Common myeloid progenitor, CD34-positive (primary cell): ENCODE measurements around the gene PGA5.
"Not testable (repeated sequence)": the region's sequence is repeated elsewhere in the genome, so short reads cannot be mapped to it uniquely, and the experiment has no call there.

Source experiments
- CTCF ChIA-PET: fragments of 350-600 bp; sonication (Branson Sonifier 250); formaldehyde crosslinking; loops from one replicate; lab custom pipeline; 2021; ENCODE audit warnings: antibody characterized with exemption; lab: Charles Lee
- POLR2A ChIA-PET: fragments of 350-600 bp; sonication (Branson Sonifier 250); formaldehyde crosslinking; loops from one replicate; lab custom pipeline; 2021; ENCODE audit warnings: antibody characterized with exemption; lab: Charles Lee
- DNase-seq, 3 donors: peaks; one replicate each; pipeline versions ENCODE4 v3.0.0 to v3.0.0-alpha.2; 2013
- H3K27ac ChIP-seq, 2 experiments: 1 replicate in 1 of 2; 2 replicates in 1 of 2; pipeline ENCODE4 v1.7.0; 2013; ENCODE audit warnings: inconsistent platforms in 2 of 2, low read length in 2 of 2, mild to moderate bottlenecking in 2 of 2, low read depth in 1 of 2, moderate library complexity in 1 of 2; ENCODE audit not compliant: severe bottlenecking in 2 of 2, insufficient read depth in 1 of 2, poor library complexity in 1 of 2
- H3K27me3 ChIP-seq, 5 experiments: replicated peaks in 2 of 5; 1 replicate in 3 of 5; 2 replicates in 2 of 5; pipeline versions ENCODE4 v1.6.1 to v1.7.0; 2013; ENCODE audit warnings: low read length in 4 of 5, mild to moderate bottlenecking in 2 of 5, moderate library complexity in 2 of 5, inconsistent platforms in 1 of 5; ENCODE audit not compliant: insufficient read depth in 5 of 5, control insufficient read depth in 4 of 5
- H3K36me3 ChIP-seq, 4 experiments: 1 replicate in 2 of 4; 2 replicates in 2 of 4; pipeline versions ENCODE4 v1.6.1 to v1.7.0; 2013; ENCODE audit warnings: low read length in 3 of 4, control low read depth in 1 of 4, mild to moderate bottlenecking in 1 of 4; ENCODE audit not compliant: control insufficient read depth in 4 of 4, insufficient read depth in 4 of 4
- H3K4me1 ChIP-seq, 4 experiments: 1 replicate in 3 of 4; 2 replicates in 1 of 4; pipeline versions ENCODE4 v1.6.1 to v1.7.1; 2013; ENCODE audit warnings: low read length in 3 of 4, mild to moderate bottlenecking in 3 of 4, control low read depth in 1 of 4, inconsistent platforms in 1 of 4, moderate library complexity in 1 of 4; ENCODE audit not compliant: control insufficient read depth in 4 of 4, insufficient read depth in 4 of 4; ENCODE audit errors: control extremely low read depth in 1 of 4
- H3K4me3 ChIP-seq, 7 experiments: 1 replicate in 4 of 7; 2 replicates in 3 of 7; pipeline versions ENCODE4 v1.5.1 to v1.7.0; 2013; ENCODE audit warnings: mild to moderate bottlenecking in 7 of 7, low read length in 6 of 7, moderate library complexity in 6 of 7, inconsistent platforms in 2 of 7, low read depth in 2 of 7, control low read depth in 1 of 7; ENCODE audit not compliant: insufficient read depth in 4 of 7, control insufficient read depth in 1 of 7; ENCODE audit errors: extremely low read depth in 1 of 7
- H3K9me3 ChIP-seq, 5 experiments: 1 replicate in 4 of 5; 2 replicates in 1 of 5; pipeline versions ENCODE4 v1.6.1 to v1.7.1; 2013; ENCODE audit warnings: low read length in 4 of 5, mild to moderate bottlenecking in 2 of 5, inconsistent platforms in 1 of 5, low read depth in 1 of 5, moderate library complexity in 1 of 5; ENCODE audit not compliant: control insufficient read depth in 4 of 5, insufficient read depth in 2 of 5; ENCODE audit errors: control extremely low read depth in 1 of 5
- WGBS: methylation state at CpG from one replicate; pipeline ENCODE4 v1.1.5; 2013; ENCODE audit not compliant: insufficient coverage; 5-methylcytosine and 5-hydroxymethylcytosine counted together

PGA5 gene

DNA sequence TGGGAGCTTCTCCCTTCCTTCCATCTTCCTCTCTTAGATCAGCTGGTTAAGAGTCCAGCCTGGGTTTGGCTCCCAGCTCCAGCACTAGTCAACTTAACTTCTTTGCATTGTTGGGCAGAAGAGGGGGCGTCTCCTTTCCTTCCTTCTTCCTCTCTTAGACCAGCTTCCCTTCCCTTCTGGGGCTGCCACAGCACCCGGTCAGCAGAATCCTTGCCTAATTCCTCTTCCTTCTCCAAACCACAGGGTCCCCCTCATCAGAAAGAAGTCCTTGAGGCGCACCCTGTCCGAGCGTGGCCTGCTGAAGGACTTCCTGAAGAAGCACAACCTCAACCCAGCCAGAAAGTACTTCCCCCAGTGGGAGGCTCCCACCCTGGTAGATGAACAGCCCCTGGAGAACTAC is 551 bp downstream of the PGA5 start:
- H3K4me3 ChIP-seq, DNase-seq, H3K27ac ChIP-seq, H3K9me3 ChIP-seq, H3K4me1 ChIP-seq, H3K27me3 ChIP-seq, POLR2A ChIA-PET, H3K36me3 ChIP-seq, CTCF ChIA-PET: not testable (repeated sequence)
- no CpG with 5 or more reads among the region's 5 CpGs for WGBS

DNA sequence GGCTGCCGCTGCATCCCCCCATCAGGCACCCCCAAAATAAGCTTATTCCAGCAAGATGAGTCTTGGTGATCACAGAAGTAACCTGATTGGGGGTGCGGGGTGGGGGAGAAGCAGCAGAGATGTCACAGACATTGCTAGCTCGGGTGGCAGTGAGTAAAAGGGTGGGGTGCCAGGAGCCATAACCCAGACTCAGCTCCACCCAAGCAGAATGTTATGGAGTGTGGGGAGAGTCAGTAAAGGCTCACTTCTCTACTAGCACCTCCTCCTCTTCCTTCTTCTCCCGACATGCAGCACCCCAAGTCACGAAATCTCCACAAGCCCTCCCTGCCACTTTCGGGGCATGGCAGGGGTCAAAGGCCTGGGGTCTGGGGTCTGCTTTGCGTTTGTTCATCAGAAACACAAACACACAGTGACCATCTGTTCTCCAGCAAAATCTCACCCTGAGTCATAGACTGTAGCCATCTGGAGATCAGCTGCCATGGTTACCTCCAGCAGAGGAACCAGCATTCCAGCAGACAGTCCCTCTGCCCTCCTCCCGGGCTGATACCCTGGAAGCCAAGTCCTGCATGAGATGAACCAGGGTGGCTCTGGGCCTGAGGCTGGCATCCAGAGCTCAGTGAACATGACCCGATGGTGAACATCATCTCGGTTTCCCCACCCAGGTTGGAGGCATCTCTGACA is 4.4 kb downstream of the PGA5 start:
- CTCF ChIA-PET, H3K4me1 ChIP-seq, H3K4me3 ChIP-seq, H3K27me3 ChIP-seq, POLR2A ChIA-PET, H3K27ac ChIP-seq, DNase-seq, H3K36me3 ChIP-seq, H3K9me3 ChIP-seq: not testable (repeated sequence)
- WGBS: no CpG with 5 or more reads among the region's 10 CpGs

DNA sequence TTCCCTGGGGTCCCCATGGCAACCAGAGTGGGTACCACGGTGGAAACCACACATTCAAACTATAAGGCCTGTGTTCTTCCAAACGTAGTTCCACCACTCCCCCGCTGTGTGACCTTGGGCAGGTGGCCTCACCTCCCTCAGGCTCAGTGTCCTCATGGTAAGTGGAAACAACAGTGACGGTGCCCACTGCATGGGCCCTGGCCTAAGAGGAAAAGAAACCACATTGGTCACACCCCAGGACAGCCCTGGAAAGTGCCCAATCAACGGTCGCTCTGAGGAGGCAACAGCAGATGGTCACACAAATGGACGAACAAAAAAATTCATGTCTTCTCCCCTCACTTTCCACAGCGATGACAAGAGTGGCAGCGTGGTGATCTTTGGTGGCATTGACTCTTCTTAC is 7.1 kb downstream of the PGA5 start:
- H3K9me3 ChIP-seq, H3K4me1 ChIP-seq, CTCF ChIA-PET, H3K4me3 ChIP-seq, DNase-seq, H3K36me3 ChIP-seq, H3K27me3 ChIP-seq, POLR2A ChIA-PET, H3K27ac ChIP-seq: not testable (repeated sequence)
- WGBS: 94% methylated on average over 7 of the region's 9 CpGs

DNA sequence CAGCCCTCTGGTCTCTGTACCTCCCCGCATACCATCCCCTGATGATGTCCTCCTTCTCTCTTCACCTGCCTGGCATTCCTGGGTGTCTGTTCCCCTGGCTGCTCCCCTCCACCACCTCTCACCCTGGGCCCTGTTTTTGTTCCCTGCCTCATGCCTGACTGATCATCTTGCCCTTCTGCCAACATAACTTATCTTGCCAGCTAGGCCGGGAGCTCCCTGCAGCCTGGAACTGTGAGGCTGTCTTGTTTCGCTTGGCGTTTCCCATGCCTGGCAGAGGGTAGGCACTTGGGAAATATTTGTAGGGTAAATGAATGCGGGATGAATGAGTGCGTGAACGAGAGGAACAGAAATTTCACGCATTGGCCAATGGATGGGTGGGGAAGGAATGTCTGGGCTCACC is 8.2 kb downstream of the PGA5 start:
- POLR2A ChIA-PET, H3K4me3 ChIP-seq, H3K4me1 ChIP-seq, DNase-seq, H3K27ac ChIP-seq, H3K36me3 ChIP-seq, H3K9me3 ChIP-seq, H3K27me3 ChIP-seq: not testable (repeated sequence)
- CTCF ChIA-PET: interaction anchor here (0.6 kb wide), 1 partner anchor 45 kb away, joined by 3 read pairs; no protein-coding TSS in a partner anchor
- 98% methylated on average over 7 of the region's 8 CpGs for WGBS

DNA sequence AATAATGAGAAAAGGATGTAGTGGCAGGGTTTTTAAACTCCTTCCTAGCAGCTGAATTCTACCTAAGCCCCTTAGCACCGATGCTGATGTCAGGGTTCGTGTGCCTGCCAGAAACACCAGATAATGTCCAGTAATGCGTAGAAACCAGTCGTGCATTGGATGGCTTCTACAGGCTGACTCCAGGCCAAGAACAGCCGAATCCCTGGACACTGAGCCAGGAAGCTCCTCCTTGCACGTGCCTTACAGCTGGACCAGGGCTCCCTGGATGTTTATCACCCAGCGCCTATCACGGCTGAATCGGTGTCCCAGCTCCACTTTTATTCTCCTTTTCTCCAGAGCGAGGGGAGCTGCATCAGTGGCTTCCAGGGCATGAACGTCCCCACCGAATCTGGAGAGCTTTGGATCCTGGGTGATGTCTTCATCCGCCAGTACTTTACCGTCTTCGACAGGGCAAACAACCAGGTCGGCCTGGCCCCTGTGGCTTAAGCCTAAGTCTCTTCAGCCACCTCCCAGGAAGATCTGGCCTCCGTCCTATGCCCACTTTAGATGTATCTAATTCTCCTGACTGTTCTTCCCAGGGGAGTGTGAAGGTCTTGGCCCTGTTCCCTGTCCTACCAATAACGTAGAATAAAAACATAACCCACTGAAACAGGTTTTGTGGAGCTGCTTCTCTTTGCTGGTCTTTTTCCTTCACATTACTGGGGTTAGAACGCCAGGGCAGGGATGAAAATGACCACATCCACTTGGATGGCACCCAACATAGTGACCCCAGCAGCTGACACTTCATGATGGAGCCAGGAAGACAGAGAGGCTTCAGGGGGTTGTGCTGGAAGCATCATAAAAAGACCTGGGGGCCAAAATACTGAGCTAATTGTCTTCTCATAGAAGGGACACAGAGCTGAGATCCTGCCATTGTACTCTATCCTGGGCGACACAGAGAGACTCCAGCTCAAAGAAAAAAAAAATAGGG is 10.1 kb downstream of the PGA5 start:
- H3K27me3 ChIP-seq, H3K9me3 ChIP-seq, DNase-seq, H3K4me1 ChIP-seq, H3K36me3 ChIP-seq, H3K4me3 ChIP-seq, POLR2A ChIA-PET, H3K27ac ChIP-seq: not testable (repeated sequence)
- CTCF ChIA-PET: interaction anchor here (0.6 to 6.3 kb wide), 3 partner anchors 43 to 134 kb away, joined by 3 to 30 read pairs (median 3); partner anchors contain the start of gene VWCE
- WGBS: 97% methylated on average over 17 of the region's 20 CpGs

DNA sequence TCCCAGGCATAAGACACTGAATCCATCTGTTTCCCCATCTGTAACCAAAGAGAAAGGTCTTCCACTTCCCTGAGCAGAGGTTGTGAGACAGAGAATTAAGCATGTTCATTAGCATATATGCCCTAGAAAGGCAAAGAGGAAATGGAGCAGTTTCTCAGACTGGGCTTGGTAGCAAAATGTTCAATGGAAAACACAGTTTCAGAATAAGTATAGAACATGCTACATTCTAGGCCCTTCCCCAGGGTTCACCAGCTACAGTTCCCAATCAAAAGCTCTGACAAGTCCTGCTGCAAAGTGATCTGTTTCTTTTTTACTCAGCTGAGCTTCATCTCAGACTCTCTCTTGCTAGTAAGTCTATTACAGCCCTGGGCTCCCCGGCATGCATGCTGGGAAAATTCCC is 11.4 kb downstream of the PGA5 start:
- POLR2A ChIA-PET, H3K36me3 ChIP-seq, H3K9me3 ChIP-seq, H3K4me1 ChIP-seq, H3K27ac ChIP-seq, H3K4me3 ChIP-seq, DNase-seq, H3K27me3 ChIP-seq: not testable (repeated sequence)
- CTCF ChIA-PET: interaction anchor here (1.4 to 6.3 kb wide), 2 partner anchors 42 to 132 kb away, joined by 3 to 30 read pairs; partner anchors contain the start of gene VWCE
- 100% methylated on average over 1 of the region's 1 CpG for WGBS
